Neural progenitor cell (in vitro differentiated cells): ENCODE measurements around the gene HSPG2. TPM values are rescaled to one million over a fixed set of nuclear protein-coding genes. Genes with fewer than 3 reads are reported as not detected.

Source experiments
- DNase-seq: peaks from one replicate; pipeline ENCODE4 v3.0.0-alpha.2; 2016; ENCODE audit warnings: low spot score
- H2AFZ ChIP-seq: fragments of 200-600 bp; sonication (generic); replicated peaks from 2 replicates; pipeline ENCODE4 v1.6.1; 2016; ENCODE audit warnings: antibody characterized with exemption
- H3F3A ChIP-seq: fragments of 200-600 bp; sonication (generic); 2 replicates; pipeline ENCODE4 v1.6.1; 2016; ENCODE audit warnings: antibody characterized with exemption, low read depth
- H3K27ac ChIP-seq: fragments of 200-600 bp; sonication (generic); 2 replicates; pipeline ENCODE4 v1.5.1; 2016; ENCODE audit warnings: mild to moderate bottlenecking
- H3K27me3 ChIP-seq: fragments of 200-600 bp; sonication (generic); 2 replicates; pipeline ENCODE4 v1.6.1; 2016; ENCODE audit warnings: mild to moderate bottlenecking, moderate library complexity
- H3K36me3 ChIP-seq: fragments of 200-600 bp; sonication (generic); 2 replicates; pipeline ENCODE4 v1.5.1; 2016
- H3K4me1 ChIP-seq: fragments of 200-600 bp; sonication (generic); 2 replicates; pipeline ENCODE4 v1.6.1; 2016; ENCODE audit warnings: mixed run types
- H3K4me2 ChIP-seq: fragments of 200-600 bp; sonication (generic); 2 replicates; pipeline ENCODE4 v1.6.1; 2016
- H3K4me3 ChIP-seq: fragments of 200-600 bp; sonication (generic); 2 replicates; pipeline ENCODE4 v1.5.1; 2016
- H3K79me2 ChIP-seq: fragments of 200-600 bp; sonication (generic); 2 replicates; pipeline ENCODE4 v1.6.1; 2016; ENCODE audit warnings: low read depth
- H3K9ac ChIP-seq: fragments of 200-600 bp; sonication (generic); 2 replicates; pipeline ENCODE4 v1.6.1; 2016
- H3K9me3 ChIP-seq: fragments of 200-600 bp; sonication (generic); 2 replicates; pipeline ENCODE4 v1.5.1; 2016; ENCODE audit warnings: low read depth
- H4K20me1 ChIP-seq: fragments of 200-600 bp; sonication (generic); 2 replicates; pipeline ENCODE4 v1.6.1; 2016; ENCODE audit warnings: low read depth
- H3K27ac Mint-ChIP-seq: 3 replicates; pipeline ENCODE4 v1.8.0; 2021; ENCODE audit warnings: mixed read lengths
- H3K27me3 Mint-ChIP-seq: 2 replicates; pipeline ENCODE4 v1.8.0; 2022; ENCODE audit warnings: low read depth, mild to moderate bottlenecking, inconsistent platforms, moderate library complexity, mixed read lengths; ENCODE audit not compliant: insufficient read depth
- H3K36me3 Mint-ChIP-seq: 3 replicates; pipeline ENCODE4 v1.8.0; 2021; ENCODE audit warnings: mixed read lengths
- H3K4me1 Mint-ChIP-seq: 3 replicates; pipeline ENCODE4 v1.8.0; 2021; ENCODE audit warnings: mixed read lengths
- H3K4me3 Mint-ChIP-seq: 3 replicates; pipeline ENCODE4 v1.8.0; 2021; ENCODE audit warnings: mild to moderate bottlenecking, moderate library complexity, mixed read lengths
- H3K9me3 Mint-ChIP-seq: 3 replicates; pipeline ENCODE4 v1.8.0; 2020; ENCODE audit warnings: mixed read lengths
- CTCF ChIP-seq: fragments of 200-600 bp; sonication (generic); IDR thresholded peaks from 2 replicates; pipeline ENCODE4 v1.5.1; 2017; ENCODE audit warnings: antibody characterized with exemption, mild to moderate bottlenecking
- EZH2 ChIP-seq: fragments of 200-600 bp; sonication (generic); IDR thresholded peaks from 2 replicates; pipeline ENCODE4 v1.6.1; 2017; ENCODE audit warnings: antibody characterized with exemption, mild to moderate bottlenecking, moderate library complexity
- EZH2phosphoT487 ChIP-seq: fragments of 200-600 bp; sonication (generic); IDR thresholded peaks from 2 replicates; pipeline ENCODE4 v1.6.1; 2017; ENCODE audit warnings: antibody characterized with exemption
- total RNA-seq: library from RNA; depleted of rRNA; stranded (reverse); fragments of >200 nt; gene quantifications from 2 replicates; pipeline ENCODE4 v1.2.3, GENCODE V29; 2015; ENCODE audit warnings: low replicate concordance

Gene HSPG2
- total RNA-seq, 1 donor from 2014 or later = 6.9 TPM

- H2AFZ ChIP-seq = no peak overlapping the region
- peaks cover 3% of the 10 kb centered on the region for H3K4me1 ChIP-seq
- H3K27me3 ChIP-seq = no peaks in the 10 kb centered on the region
- Mint-ChIP-seq H3K4me1 (peaks cover 2% of the 10 kb centered on the region), H3K9me3 (no peaks in the 10 kb centered on the region), H3K27ac (no peak overlapping the region), H3K27me3 (no peaks in the 10 kb centered on the region), H3K4me3 (no peak overlapping the region), H3K36me3 (peaks cover 2% of the 10 kb centered on the region)
- no peaks in the 10 kb centered on the region for H3K9me3 ChIP-seq
- H3K79me2 ChIP-seq = no peaks in the 10 kb centered on the region
- H3K4me3 ChIP-seq = no peak overlapping the region
- DNase-seq = no peak
- no peaks in the 10 kb centered on the region for H4K20me1 ChIP-seq
- no peak overlapping the region for H3K9ac ChIP-seq
- no peaks in the 10 kb centered on the region for H3F3A ChIP-seq
- no peak overlapping the region for H3K27ac ChIP-seq
- H3K4me2 ChIP-seq = no peak overlapping the region
- TF ChIP-seq CTCF = no peak
- TF ChIP-seq EZH2 = no peak
- TF ChIP-seq EZH2phosphoT487 = no peak
- no peaks in the 10 kb centered on the region for H3K36me3 ChIP-seq
Measured at GRCh38 chr1:21891621-21892479, 45.3 kb downstream of the HSPG2 start.

- H3K4me2 ChIP-seq = no peak overlapping the region
- H2AFZ ChIP-seq = no peak overlapping the region
- TF ChIP-seq CTCF (no peak), EZH2phosphoT487 (no peak), EZH2 (no peak)
- DNase-seq = no peak
- H4K20me1 ChIP-seq = no peaks in the 10 kb centered on the region
- H3K9me3 ChIP-seq = no peaks in the 10 kb centered on the region
- H3K27ac ChIP-seq = no peak overlapping the region
- H3K9me3 Mint-ChIP-seq = no peaks in the 10 kb centered on the region
- no peak overlapping the region for H3K9ac ChIP-seq
- no peak overlapping the region for H3K4me3 Mint-ChIP-seq
- no peaks in the 10 kb centered on the region for H3K79me2 ChIP-seq
- peaks cover 2% of the 10 kb centered on the region for H3K36me3 Mint-ChIP-seq
- no peaks in the 10 kb centered on the region for H3K27me3 ChIP-seq
- H3K4me1 Mint-ChIP-seq = no peaks in the 10 kb centered on the region
- H3K27ac Mint-ChIP-seq = peak overlapping the region; percentile 95
- H3F3A ChIP-seq = no peaks in the 10 kb centered on the region
- H3K4me1 ChIP-seq = no peaks in the 10 kb centered on the region
- H3K4me3 ChIP-seq = no peak overlapping the region
- no peaks in the 10 kb centered on the region for H3K27me3 Mint-ChIP-seq
- H3K36me3 ChIP-seq = no peaks in the 10 kb centered on the region
Measured at GRCh38 chr1:21891081-21891480, 46.0 kb downstream of the HSPG2 start.

- Histone ChIP-seq H3K36me3 (no peaks in the 10 kb centered on the region), H4K20me1 (no peaks in the 10 kb centered on the region), H3K27me3 (no peaks in the 10 kb centered on the region), H3K4me2 (no peak overlapping the region), H3K4me1 (no peaks in the 10 kb centered on the region), H2AFZ (no peak overlapping the region), H3K27ac (no peak overlapping the region), H3F3A (no peaks in the 10 kb centered on the region), H3K4me3 (no peak overlapping the region), H3K79me2 (no peaks in the 10 kb centered on the region), H3K9ac (no peak overlapping the region), H3K9me3 (no peaks in the 10 kb centered on the region)
- no peaks in the 10 kb centered on the region for H3K9me3 Mint-ChIP-seq
- no peaks in the 10 kb centered on the region for H3K27me3 Mint-ChIP-seq
- H3K4me3 Mint-ChIP-seq = no peak overlapping the region
- no peak for TF ChIP-seq EZH2
- no peak for TF ChIP-seq EZH2phosphoT487
- TF ChIP-seq CTCF = no peak
- DNase-seq = no peak
- peaks cover 2% of the 10 kb centered on the region for H3K36me3 Mint-ChIP-seq
- no peaks in the 10 kb centered on the region for H3K4me1 Mint-ChIP-seq
- H3K27ac Mint-ChIP-seq = no peak overlapping the region
Measured at GRCh38 chr1:21888500-21888899, 48.6 kb downstream of the HSPG2 start.
